ENCODE data around the gene DCAF11.
A peak's percentile ranks its signal among the peaks of the same experiment; 100 is the strongest.

Gene DCAF11

GRCh38 chr14:24079491-24080141 lies 35.0 kb upstream of the DCAF11 start:
- DNase-seq (ENCODE audit: low spot score) = no peak

DNA sequence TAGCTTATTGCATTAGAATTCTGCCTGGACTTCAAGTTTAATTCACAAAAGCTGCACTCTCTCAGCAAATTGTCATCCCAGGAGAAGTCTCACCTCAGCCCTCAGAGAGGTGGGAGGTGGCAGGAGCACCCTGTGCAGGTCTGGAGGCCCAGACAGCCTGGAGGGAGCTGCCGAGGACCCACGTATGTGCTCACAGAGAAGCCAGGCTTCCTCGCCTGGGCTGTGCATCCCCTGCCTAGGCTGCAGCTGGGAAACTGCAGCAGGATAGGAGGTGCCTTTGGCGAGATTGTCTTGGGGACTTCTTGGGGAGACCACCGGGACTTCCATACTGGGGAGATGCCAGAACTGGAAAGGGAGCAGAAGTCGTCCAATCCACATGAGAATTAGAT lies 34.4 kb upstream of the DCAF11 start:
- no peak for DNase-seq (ENCODE audit: low spot score)

DNA sequence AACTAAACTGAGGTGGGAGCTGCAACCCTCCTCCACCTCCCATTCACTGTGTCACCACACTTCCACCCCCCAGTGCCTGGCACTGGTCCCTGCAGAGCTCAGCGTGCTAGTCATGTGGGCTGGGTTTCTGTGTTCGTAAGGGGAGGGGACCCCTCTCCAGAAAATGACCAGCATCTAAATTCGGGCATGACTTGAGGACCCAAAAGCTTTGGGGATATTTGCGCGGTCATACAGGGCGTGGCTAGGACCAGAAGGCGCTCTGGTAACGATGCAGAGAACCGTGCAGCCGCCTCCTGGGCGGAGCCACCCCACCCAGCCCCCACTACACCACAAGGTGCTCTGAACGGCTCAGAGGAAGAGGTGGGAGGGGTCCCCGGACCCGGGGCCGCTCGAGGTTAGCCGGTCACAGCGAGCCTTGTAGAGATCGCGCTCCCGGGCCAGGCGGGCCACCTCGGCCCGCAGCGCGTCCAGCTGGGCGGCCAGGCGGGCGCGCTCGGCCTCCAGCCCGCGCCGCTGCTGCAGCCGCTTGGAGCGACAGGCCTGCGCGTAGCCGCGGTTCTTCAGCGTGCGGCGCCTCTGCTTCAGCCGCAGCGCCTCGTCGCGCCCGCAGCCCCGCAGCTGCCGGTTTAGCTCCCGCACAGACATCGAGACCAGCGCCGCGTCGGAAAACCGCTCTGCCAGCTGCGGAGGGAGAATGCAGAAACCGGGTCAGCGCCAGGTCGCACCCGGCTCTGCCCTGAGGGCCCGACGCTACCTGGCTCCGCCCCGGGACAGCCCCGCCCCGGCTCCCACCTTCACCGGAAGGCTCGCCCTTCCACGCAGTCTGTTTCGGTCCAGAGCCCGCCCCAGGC lies 33.5 kb upstream of the DCAF11 start:
- peak; percentile 86 for DNase-seq (ENCODE audit: low spot score)

GRCh38 chr14:24081739-24082211 lies 32.8 kb upstream of the DCAF11 start:
- no peak for DNase-seq (ENCODE audit: low spot score)

- DNase-seq (ENCODE audit: low spot score) = no peak
These were observed 32.0 kb upstream of the DCAF11 start for GRCh38 chr14:24082411-24083080.

GRCh38 chr14:24083462-24083861 lies 31.1 kb upstream of the DCAF11 start:
- no peak for DNase-seq (ENCODE audit: low spot score)

DNA sequence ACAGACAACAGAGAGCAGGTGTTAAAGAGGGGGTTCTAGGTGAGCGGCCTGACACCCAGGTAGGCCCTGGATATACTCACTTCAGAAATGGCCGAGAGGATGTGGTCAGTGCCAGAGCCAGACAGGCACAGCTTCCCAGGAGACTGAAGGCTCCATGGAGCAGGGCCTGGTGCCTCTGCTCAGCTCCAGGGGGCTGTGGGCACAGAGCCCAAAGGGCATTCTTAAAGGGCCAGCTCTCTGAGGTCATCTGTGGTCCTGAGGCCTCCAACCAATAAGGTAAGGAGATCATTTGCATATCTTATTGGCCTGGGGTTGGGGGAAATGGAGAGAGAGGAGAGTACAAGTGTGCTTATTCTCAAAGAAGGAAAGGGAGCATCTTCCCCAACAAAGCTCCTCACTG lies 30.1 kb upstream of the DCAF11 start:
- DNase-seq (ENCODE audit: low spot score) = no peak

GRCh38 chr14:24085215-24085614 lies 29.4 kb upstream of the DCAF11 start:
- DNase-seq (ENCODE audit: low spot score) = no peak

DNA sequence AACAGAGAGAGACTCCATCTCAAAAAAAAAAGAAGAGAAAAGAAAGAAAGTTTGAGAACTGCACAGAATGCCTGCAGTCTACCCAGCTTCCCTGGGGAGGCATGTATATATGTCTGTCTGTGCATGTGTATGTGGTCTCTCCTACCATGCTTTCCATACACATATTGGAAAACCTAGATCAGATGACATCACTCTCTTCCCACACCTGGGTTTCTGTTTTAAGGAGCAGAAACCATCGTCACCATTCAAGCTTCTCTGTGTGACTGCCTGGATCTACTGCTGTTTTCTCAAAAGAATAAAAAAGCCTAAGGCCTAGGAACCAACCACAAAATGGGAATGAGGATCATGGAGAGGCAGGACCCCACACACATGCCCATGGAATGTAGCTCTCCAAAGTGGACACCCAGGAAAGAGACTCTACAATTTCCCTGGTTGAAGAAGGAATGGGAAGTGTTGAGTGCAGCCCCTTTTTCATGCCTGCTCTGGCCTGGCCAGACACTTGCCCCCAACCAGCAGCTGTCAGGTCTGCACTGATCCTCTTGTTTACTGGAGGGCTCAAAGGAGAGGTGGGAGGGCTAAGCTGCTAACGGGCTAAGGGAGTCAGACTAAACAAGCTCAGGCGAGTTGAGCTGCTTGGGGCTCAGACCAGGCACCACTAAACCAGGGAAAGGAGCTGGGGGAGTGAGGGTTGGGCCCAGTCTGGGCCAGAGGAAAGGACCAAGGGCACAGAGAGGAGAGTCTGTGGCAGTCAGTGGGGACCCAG lies 28.2 kb upstream of the DCAF11 start:
- no peak for DNase-seq (ENCODE audit: low spot score)

- no peak for DNase-seq (ENCODE audit: low spot score)
These were observed 27.6 kb upstream of the DCAF11 start for GRCh38 chr14:24087004-24087403.

DNA sequence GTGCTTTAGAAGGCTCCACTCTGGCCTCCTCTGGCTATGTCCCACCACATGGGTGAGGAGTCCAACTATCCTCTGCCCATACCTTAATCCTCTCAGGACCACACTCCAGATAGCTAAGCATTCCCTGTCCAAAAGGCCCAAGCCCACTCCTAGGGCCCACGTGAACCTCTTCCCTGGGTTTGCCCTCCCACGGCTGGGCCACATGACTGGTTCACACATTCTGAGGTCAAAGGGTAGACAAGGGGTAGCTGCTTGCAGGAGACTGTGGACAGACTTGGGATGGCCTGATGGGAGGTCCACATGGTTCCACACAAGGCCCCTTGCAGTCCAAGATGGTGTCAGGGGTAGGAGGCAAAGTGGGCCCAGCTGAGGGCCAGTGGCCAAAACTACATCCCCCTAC lies 26.5 kb upstream of the DCAF11 start:
- DNase-seq (ENCODE audit: low spot score) = no peak

DNA sequence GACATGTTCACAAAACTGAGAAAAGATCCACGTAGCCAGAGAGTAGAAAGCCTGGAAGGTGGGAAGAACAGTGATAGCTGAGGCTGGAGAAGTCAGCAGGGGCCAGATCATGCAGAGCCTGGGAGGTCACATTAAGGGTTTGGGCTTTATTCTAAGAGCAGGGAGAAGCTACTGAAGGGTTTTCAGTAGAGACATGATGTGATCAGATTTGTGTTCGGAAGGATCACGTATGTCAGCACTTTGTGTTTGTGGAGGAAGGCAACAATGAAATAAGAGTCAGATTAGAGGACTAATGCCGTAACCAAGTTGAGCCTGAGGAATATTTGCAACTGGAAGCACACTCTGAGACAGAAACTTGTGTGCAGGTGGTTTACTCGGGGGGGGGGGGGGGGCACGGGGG lies 24.7 kb upstream of the DCAF11 start:
- DNase-seq (ENCODE audit: low spot score) = no peak

DNA sequence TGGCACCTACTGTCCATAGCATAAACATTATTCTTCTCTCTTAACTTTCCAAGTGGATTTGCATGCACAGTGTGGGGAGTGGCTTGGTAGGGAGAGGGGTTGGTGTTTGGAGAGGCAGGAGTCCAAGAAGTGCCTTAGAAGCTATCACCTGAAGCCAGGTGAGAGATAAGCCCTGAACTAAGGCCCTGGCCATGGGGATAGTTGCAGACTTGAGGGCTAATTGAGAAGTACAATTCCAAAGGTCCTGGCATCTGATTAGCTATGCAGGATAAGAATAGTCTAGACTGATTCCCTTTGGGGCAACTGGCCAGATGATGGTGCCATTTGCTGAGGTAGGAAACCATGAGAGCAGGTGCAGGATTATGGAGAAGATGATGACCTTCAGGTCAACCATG lies 22.5 kb upstream of the DCAF11 start:
- no peak for DNase-seq (ENCODE audit: low spot score)

GRCh38 chr14:24092505-24093206 lies 21.9 kb upstream of the DCAF11 start:
- no peak for DNase-seq (ENCODE audit: low spot score)

GRCh38 chr14:24093207-24093900 lies 21.2 kb upstream of the DCAF11 start:
- DNase-seq (ENCODE audit: low spot score) = no peak

DNA sequence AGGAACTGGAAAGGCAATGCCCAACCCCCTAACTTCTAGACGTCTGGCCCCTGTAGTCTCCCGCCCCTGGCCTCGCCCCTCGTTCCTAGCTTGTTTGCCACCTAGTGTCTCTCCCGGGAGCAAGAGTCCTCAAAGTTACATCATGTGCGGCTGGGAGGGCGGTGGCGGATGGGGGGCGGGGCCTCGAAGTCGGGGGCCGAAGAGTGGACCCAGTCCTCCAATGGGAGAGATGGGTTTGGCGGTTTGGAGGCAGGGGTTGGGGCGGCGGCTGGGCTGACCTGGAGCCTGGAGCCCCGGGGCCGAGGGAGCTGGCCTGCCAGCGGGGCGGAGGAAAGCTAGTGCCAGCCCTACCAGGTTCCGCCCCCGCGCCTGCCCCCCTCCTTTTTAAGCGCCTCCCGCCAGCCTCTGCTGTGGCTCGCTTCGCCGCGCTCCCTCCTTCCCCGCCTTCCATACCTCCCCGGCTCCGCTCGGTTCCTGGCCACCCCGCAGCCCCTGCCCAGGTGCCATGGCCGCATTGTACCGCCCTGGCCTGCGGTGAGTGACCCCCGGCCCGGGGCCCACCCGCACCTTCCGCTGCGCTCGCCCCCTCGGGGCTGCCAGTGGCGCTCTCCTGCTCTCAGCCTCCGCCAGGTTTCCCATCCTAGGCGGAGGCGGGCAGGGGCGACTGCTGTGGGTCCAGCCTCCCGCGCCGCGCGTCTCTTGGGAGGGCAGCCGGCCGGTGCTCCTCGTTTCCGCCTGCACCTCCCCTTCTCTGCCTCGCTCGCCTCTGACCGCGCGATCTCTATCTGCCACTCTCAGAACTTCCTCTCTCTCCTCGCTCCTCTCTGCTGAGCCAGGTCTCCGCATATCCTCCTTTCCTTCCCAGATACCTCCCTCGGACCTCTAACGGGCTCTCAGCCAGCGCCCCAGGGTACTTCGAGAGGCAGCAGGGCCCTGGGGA lies 20.4 kb upstream of the DCAF11 start, which contains the start of gene PCK2:
Gene PCK2 (plus strand): TSS at position 411 of the 940 bp plus-strand sequence. CDS start 95 bp downstream, at position 506.
- peak; percentile 98 for DNase-seq (ENCODE audit: low spot score)

GRCh38 chr14:24094841-24095270 lies 19.7 kb upstream of the DCAF11 start:
- no peak for DNase-seq (ENCODE audit: low spot score)

DNA sequence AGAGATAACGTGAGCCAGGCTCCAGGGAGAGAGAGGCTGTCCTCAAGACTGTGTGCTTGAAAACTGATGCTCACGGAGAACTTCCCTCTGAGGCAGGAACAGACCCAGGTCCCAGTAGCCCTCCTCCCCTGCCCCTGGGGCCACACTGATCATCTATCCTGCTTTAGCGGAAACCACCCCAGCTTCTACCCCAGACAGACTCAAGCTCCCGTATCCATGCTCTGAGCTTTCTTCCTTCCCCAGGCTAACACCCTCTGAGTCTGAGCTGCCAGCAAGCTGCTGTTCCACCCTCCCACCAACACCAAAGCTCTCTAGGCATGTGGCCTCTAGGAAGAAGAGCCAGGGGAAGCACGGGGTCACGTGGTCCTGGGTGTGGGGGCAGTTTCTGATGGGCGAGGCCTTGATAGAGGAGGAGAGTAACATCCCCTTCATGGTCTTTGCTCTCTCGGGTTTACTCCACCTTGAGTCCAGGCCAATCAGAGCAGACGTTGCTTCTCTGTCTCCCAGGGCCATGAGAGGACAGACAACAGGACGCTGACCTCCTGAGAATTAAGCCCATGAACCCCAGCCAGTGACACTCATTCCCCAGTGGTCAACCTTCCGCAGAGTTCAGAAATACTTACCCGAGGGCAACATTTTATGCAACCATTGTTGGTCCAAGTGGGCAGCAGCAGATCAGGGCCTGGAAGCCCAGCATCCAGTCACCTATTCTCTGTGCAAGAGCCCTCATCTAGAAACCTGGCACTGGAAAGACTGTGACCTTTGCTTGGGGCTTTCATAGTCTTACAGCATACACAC lies 19.1 kb upstream of the DCAF11 start:
- DNase-seq (ENCODE audit: low spot score) = peak; percentile 95
